ENCODE data around the gene HSF2BP.
"Not testable (repeated sequence)": the region's sequence is repeated elsewhere in the genome, so short reads cannot be mapped to it uniquely, and the experiment has no call there.

Gene HSF2BP

GRCh38 chr21:43516860-43517627 is 142.2 kb downstream of the HSF2BP start:
- DNase-seq (ENCODE audit: low spot score), result not testable (repeated sequence)

GRCh38 chr21:43516295-43516847 is 142.9 kb downstream of the HSF2BP start:
- DNase-seq (ENCODE audit: low spot score), result not testable (repeated sequence)

DNA sequence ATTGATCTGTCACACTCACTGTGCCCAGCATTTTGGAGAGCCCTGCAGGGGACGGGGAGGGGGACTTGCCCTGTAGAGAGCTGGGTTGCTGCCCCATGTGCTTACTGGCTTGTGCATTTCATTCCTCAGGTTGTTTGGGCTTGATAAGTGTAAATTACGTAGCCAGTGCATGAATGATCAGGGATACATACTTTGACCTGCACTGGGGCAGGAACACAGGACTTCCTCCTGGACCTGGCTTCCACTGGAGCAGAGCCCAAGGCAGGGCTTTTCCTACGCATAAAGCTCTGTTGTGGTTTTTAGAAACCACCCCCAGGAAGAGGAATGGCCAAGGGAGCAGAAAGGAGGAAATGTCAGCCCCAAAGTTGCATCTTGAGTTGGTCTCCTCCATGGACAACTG is 144.5 kb downstream of the HSF2BP start:
- not testable (repeated sequence) for DNase-seq (ENCODE audit: low spot score)

DNA sequence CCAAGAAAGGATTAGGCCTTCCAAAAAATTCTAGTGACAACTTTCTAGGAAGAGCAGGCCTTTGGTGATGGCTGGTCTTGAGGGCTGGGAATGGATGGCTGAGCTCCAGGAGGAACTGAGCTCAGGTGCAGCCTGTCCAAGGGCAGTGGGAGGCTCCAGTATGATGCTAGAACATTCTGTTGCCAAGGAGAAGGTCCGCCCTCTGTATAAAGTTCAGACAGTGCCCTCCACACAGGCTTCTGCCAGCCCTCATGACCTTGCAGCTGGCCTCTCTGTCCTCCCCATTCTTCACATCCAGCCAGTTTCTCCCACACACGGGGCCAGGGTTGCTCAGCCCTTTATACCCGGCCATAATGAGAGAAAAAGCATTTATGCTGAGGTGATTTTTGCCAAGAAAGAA is 146.3 kb downstream of the HSF2BP start:
- DNase-seq (ENCODE audit: low spot score), result not testable (repeated sequence)

DNA sequence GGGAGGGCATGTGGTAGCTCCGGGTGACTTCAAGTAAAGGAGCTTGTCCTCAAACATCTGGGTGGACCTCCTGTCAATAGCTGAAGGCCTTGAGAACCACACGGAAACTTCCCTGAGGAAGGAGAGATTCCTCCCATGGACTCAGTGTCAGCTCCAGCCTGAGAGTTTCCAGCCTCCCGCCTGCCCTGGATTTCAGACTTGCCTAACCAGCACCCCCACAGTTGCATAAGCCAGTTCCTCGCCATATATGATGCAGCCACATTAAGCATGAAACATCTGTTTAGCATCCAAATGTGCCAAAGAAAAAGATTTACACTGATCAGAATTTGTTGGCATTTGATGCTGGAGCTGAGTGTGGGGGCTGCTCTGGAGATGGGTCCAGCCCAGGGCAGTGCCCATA is 148.1 kb downstream of the HSF2BP start:
- DNase-seq (ENCODE audit: low spot score), result not testable (repeated sequence)

DNA sequence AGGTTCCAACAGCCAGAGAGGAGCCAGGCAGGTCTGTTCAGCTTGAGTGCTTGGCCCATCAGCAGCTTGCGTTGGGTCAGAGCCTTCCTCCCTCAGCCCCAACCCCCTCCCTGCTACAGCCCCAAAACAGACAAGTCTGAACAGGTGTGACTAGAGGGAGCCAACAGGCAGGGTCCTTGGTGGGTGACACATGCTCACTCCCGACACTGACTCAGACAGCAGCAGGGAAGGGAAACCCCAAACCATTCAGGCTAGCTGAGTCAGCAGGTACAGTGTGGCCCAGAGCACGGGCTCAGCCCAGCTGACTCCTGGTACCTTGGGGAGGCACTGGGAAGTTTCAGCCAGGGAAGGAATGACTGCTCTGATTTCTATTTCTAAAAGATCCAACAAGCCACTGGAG is 148.6 kb downstream of the HSF2BP start:
- DNase-seq (ENCODE audit: low spot score), result not testable (repeated sequence)

GRCh38 chr21:43503892-43504291 is 155.4 kb downstream of the HSF2BP start:
- not testable (repeated sequence) for DNase-seq (ENCODE audit: low spot score)

GRCh38 chr21:43503075-43503750 is 156.1 kb downstream of the HSF2BP start:
- not testable (repeated sequence) for DNase-seq (ENCODE audit: low spot score)

DNA sequence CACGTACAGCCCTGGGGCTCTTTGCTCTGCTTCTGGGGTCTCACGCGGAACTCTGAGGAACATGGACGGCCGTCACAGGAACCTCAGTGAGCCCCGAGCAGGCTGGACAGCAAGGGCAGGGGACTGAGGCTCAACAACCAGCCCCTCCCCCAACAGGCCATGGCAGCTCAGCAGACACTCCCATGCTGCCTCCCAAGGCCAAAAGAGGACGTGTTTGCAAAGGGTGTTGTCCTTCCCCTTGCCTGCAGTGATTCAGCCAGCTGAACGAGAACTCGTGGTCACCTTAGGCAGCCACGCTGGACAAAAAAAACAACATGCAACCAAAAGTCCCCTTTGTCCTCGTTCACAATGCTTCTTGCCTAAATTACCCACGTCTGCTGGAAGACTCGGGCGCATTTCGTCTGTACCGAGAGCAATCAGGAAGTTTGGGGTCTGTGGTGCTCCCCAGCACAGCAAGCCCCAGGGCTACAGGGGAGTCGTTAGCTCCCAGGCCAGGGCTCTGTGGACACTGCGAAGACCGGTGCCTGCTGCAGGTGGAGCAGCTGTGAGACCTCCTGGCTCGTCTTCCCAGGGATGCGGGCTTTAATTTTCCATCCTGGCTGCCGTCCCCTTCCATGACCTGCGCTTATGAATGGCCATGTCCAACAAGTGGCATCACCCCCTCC is 156.7 kb downstream of the HSF2BP start:
- DNase-seq (ENCODE audit: low spot score), result not testable (repeated sequence)

DNA sequence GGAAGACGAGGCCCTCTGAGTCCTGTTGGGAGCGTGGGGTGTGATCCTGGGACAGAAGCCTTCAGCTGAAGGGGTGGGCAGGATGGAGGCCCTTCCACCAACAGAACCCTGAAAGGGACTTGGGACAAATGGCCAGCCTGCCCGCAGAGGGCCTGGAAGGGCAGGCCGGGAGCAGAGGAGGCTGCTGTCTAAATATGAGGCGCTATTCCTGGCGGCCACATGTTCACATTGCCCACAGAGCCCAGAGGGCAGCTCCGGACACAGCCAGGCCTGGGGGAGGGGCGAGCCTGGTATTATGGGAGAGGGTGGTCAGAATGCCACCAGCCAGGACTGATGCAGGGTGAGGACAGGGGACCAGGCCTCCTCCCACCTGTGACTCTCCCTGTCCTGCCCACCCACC is 160.4 kb downstream of the HSF2BP start:
- DNase-seq (ENCODE audit: low spot score), result not testable (repeated sequence)

- not testable (repeated sequence) for DNase-seq (ENCODE audit: low spot score)
Measured at GRCh38 chr21:43498065-43498464, 161.2 kb downstream of the HSF2BP start.

DNA sequence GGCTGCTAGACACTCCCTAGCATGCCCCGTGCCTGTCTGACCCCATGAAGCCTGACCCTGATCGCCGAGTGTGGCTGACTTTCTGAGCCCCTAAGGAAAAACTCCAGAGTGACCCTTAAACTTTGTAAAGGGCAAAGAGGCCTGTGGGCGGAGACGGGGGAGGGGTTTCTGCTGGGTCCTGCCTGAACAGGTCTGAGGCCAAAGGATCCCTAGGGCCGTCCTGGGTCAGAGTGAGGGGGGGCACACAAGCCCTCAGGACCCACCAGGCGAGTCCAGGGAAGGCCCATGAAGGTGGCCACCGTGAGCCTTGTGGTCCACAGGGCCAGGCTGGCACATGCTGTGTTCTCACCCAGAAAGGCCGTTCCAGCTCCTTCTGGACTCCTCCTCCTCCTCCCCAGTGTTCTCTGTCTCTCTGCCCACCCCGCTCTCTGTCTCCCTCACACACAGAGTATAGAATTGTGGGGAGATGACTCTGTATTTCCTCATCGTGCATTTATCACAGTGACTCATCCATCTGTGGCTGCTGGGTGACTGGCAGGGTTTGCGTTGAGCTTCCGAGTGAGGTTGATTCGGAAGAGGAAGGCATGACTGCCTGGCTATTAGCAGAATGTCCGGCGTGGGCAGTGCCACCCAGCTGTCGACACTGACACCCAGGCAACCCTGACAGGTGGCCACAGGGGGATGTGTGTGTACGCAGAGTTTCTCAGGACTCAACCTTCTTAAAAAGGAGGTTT is 164.8 kb downstream of the HSF2BP start:
- not testable (repeated sequence) for DNase-seq (ENCODE audit: low spot score)

GRCh38 chr21:43493471-43493870 is 165.8 kb downstream of the HSF2BP start:
- not testable (repeated sequence) for DNase-seq (ENCODE audit: low spot score)

- DNase-seq (ENCODE audit: low spot score), result not testable (repeated sequence)
Measured at GRCh38 chr21:43488235-43488634, 171.1 kb downstream of the HSF2BP start.

DNA sequence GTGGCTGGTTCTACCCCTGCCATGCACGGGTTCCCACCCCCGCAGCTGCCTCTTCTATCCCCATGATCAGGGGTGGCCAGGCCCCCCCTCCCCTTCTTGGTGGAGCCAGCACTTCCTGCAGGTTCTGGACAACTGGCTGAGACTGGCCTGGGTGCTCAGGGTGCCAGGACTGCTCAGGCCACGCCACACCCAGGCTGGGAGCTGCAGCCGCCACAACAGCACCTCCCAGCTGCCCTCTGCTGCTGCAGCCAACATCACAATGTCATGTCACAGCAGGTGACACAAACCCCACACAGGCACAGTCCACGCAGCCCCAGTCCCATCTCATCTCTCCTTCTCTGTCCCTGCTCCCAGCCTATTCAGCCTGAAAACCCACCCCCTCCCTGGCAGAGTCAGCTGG is 173.2 kb downstream of the HSF2BP start:
- not testable (repeated sequence) for DNase-seq (ENCODE audit: low spot score)

DNA sequence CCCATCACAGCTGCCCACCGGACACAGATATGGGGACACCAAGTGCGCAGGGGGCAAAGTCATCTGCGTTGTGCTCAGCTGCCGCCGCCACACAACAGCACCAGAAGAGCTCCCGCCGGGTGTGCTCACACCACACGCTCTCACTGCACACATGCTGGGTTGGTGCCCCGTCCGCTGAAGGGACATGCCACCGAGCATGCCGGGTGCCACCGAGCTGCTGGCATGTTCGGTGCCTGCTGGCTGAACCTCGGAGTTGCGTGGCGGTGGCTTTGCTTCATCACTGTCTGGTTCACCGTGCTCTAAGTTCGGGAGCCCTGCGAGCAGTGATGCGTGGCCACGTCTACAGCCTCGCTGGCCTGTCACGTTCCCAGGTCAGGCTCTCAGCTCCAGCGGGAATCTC is 174.3 kb downstream of the HSF2BP start:
- not testable (repeated sequence) for DNase-seq (ENCODE audit: low spot score)

DNA sequence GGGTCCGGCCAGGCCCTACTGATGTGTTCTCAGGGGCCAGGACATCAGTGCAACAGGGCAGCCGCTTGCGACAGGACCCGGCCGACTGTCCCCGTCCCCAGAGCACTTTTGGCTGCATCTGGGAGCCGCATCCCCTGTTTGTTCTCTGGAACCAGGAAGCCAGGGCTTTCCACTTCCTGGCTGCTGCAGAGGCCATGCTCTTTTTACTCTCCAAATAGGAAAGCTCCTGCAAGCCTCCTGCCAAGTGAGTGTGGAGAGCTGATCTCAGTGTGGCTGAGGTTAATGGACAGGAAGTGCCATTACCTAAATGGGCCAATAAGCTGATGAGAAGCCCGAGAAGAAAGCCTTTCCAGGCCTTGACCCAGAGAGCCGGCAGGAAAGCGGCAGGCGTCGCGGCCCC is 180.1 kb downstream of the HSF2BP start:
- DNase-seq (ENCODE audit: low spot score), result not testable (repeated sequence)

Measured in CD4-positive, alpha-beta T cell treated with Interleukin-2 at 100 ng/mL for 4 hours (primary cell).